GM13977 (cell line): ENCODE results near the gene LSP1.
"Not testable (repeated sequence)": the region's sequence is repeated elsewhere in the genome, so short reads cannot be mapped to it uniquely, and the experiment has no call there.

Experiments used
- DNase-seq: peaks from one replicate; pipeline ENCODE4 v3.0.0; 2012; ENCODE audit warnings: low spot score
- in situ Hi-C: fragments of 300-500 bp; cut with MboI; formaldehyde crosslinking; loops from one replicate; pipeline ENCODE4 v1.12.0; 2022; ENCODE audit warnings: low sequenced_read_pairs, low pct_unique_long_range_greater_than_20kb, mixed read lengths, inconsistent platforms; ENCODE audit not compliant: unreplicated experiment
- TF ChIP-seq, protein P1 (sequence below): IDR thresholded peaks from 2 replicates; pipeline ENCODE4 v1.5.1; 2012; ENCODE audit warnings: mild to moderate bottlenecking, control low read depth; ENCODE audit not compliant: insufficient read depth; ENCODE audit errors: extremely low read depth, missing control alignments

The LSP1 gene

DNA sequence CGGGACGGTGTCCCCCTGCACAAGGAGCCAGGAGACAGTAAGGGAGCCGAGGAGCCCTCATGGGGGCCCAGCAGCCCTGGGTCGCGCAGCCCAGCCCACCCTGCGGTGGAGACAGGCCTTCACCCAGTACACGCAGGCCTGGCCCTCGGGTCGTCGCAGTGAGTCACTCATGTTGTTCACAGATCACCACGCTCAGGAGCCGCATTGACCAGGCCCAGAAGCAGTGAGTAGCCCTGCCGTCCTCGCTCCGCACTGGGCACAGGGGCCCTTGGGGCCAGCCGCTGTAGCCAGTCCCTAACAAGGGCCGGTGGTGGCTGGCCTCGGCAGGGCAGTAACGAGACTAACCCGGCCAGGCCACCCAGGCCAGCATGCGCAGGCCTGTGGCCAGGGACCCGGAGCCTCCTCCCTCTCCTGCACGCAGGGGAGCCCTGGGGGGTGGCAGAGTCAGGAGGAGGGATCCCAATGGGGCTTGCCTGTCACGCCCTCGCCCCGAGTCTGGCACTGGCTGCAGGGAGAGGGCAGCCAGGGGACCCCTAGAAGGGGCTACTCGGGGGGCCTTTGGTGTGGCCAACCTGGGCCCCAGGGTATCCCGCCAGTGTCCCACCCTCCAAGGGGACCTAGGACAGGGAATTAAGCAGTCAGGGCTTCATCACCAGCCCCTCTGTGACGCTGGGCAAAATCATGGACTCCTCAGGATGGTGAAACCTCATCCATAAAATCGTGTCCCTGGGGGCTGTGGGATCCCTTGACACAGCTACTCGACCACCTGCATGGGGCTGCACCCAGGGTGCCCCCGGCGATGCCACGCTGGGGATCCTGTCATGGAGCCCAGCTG is 84.1 kb downstream of the LSP1 start:
- peak; percentile 28 for DNase-seq
- TF ChIP-seq, protein P1, sequence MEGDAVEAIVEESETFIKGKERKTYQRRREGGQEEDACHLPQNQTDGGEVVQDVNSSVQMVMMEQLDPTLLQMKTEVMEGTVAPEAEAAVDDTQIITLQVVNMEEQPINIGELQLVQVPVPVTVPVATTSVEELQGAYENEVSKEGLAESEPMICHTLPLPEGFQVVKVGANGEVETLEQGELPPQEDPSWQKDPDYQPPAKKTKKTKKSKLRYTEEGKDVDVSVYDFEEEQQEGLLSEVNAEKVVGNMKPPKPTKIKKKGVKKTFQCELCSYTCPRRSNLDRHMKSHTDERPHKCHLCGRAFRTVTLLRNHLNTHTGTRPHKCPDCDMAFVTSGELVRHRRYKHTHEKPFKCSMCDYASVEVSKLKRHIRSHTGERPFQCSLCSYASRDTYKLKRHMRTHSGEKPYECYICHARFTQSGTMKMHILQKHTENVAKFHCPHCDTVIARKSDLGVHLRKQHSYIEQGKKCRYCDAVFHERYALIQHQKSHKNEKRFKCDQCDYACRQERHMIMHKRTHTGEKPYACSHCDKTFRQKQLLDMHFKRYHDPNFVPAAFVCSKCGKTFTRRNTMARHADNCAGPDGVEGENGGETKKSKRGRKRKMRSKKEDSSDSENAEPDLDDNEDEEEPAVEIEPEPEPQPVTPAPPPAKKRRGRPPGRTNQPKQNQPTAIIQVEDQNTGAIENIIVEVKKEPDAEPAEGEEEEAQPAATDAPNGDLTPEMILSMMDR = no peak
- in situ Hi-C loops = no loop called here

DNA sequence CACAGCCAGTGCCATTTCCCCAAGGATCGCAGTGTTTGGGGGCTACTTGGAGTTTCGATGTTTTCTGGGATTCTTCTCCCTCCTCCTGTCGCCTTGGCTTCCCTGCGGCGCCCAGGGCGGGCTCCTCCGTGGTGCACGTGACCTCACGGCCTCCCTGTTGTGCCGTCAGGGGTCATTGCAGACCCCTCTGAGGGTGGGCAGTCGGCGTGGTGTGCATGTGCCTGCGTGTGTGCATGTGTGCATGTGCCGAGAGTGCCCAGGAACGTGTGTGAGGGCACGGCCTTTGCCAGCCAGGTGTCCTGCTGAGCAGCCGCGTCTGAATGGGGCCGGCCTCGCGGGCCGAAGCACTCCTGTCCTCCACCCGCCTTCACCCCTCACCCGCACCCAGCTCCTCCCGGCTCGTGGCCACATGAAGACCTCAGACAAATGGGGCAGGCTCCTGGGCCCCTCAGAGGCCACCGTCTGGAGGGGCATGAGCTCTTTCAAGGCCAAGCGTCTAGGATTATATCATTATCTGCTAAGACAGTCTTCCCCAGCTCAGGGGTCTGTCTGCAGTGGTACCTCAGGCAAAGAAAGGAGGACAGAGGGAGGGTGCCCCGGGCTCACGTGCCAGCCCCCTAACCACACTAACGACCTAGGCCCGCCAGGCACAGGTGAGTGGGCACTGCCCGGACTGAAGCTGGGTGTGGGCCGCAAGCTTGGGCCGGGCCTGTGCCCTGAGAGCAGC is 84.9 kb downstream of the LSP1 start:
- in situ Hi-C loops = no loop called here
- peak; percentile 20 for DNase-seq
- TF ChIP-seq, protein P1 = no peak

DNA sequence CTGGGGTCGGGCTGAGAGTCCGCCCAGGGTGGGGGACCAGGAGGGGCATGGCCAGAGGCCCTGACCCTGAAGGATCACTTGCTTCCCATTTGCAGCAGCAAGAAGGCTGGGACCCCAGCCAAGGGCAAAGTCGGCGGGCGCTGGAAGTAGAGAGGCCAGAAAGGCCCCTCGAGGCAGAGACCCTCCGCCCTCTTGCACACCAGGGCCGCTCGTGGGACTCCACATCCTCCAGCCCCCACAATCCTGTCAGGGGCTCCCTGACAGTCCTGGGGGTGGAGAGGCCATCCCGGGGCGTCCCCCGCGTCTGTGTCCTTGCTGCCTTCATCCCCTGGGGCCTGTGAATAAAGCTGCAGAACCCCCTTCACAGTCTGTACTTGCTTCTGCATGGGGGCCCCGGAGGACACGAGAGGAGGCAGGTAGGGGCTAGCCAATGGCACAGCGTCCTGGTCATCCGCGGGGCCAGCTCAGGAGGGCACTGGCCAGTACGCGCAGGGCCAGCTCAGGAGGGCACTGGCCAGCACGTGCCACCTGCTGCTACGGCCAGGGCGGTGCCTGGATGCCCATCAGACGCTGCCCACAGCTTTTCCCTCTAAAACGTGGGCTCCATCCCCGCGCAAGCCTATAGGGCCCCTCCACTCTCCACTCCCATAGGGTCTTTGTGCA is 85.6 kb downstream of the LSP1 start:
- in situ Hi-C loops = no loop called here
- DNase-seq = peak; percentile 17
- TF ChIP-seq, protein P1 = no peak

DNA sequence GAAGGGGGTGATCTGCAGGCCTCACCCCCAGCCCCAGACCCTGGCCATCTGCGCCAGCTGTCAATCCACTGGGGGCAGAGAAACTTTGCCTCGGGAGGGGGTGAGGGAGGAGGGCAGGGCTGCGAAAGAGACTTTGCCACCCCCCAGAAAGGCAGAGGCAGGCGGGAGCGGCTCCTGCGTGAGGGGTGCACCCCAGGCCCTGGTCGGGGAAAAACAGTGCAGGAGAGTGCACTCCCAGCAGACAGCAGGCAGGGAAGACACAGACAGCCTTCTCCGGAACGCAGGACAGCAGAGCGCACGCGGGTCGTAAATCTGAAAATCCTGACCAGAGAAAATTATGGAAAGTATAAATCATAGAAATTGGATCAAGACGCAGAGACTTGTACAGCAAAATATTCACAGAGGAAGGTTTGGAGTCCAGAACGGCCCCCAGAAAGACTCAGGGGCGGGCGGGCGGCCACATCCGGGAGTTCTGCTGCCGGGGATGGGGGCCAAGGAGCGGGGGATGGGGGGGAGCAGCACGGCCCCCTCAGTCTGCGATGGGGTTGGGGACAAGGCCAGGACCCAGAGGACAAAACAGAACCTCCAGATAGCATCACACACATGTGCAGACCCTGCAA is 86.2 kb downstream of the LSP1 start:
- TF ChIP-seq, protein P1 = no peak
- peak; percentile 53 for DNase-seq
- in situ Hi-C loops = no loop called here

DNA sequence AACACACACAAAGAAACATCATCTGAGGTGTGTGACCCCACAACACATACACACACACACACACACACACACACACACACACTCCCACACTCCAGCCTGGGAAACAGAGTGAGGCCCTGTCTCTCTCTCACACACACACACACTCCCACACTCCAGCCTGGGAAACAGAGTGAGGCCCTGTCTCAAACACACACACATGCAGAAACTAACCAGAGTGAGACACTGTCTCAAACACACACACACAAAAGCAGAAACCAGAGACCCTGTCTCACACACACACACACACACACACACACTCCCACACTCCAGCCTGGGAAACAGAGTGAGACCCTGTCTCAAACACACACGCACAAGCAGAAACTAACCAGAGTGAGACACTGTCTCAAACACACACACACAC is 86.9 kb downstream of the LSP1 start:
- DNase-seq, in situ Hi-C loops: not testable (repeated sequence)
